HG02798 (cell line): ENCODE measurements around the gene CATSPERZ.
"Not testable (repeated sequence)": the region's sequence is repeated elsewhere in the genome, so short reads cannot be mapped to it uniquely, and the experiment has no call there.

Experiments
- ATAC-seq: cut with Tn5 transposase; IDR thresholded peaks from one replicate; pipeline ENCODE4 v1.9.1; 2021; ENCODE audit warnings: mild to moderate bottlenecking; ENCODE audit not compliant: unreplicated experiment, poor library complexity

CATSPERZ gene

GRCh38 chr11:64316672-64317324, 16.6 kb downstream of the CATSPERZ start:
- ATAC-seq: no peak

- ATAC-seq: peak; percentile 71
Measured at GRCh38 chr11:64317325-64317960, 17.3 kb downstream of the CATSPERZ start, which contains the start of gene TRMT112. Gene TRMT112 (minus strand): TSS chr11:64317559. CDS start chr11:64317526, 33 bp downstream.

GRCh38 chr11:64317961-64318765, 18.0 kb downstream of the CATSPERZ start, which contains the start of gene PRDX5:
Gene PRDX5 (plus strand): TSS chr11:64318121. CDS start chr11:64318216, 95 bp downstream.
- ATAC-seq: peak; percentile 84

GRCh38 chr11:64318766-64319761, 18.9 kb downstream of the CATSPERZ start:
- no peak for ATAC-seq

GRCh38 chr11:64320556-64320955, 20.4 kb downstream of the CATSPERZ start:
- no peak for ATAC-seq

GRCh38 chr11:64321026-64321425, 20.9 kb downstream of the CATSPERZ start:
- no peak for ATAC-seq

GRCh38 chr11:64321533-64321932, 21.4 kb downstream of the CATSPERZ start:
- no peak for ATAC-seq

GRCh38 chr11:64322925-64323260, 22.7 kb downstream of the CATSPERZ start:
- no peak for ATAC-seq

GRCh38 chr11:64323373-64323772, 23.2 kb downstream of the CATSPERZ start:
- ATAC-seq: no peak

GRCh38 chr11:64323984-64324383, 23.8 kb downstream of the CATSPERZ start:
- not testable (repeated sequence) for ATAC-seq

GRCh38 chr11:64324692-64325469, 24.7 kb downstream of the CATSPERZ start:
- no peak for ATAC-seq

GRCh38 chr11:64327375-64327774, 27.2 kb downstream of the CATSPERZ start:
- no peak for ATAC-seq

GRCh38 chr11:64327993-64328392, 27.8 kb downstream of the CATSPERZ start:
- no peak for ATAC-seq

GRCh38 chr11:64330888-64331287, 30.7 kb downstream of the CATSPERZ start:
- no peak for ATAC-seq

- ATAC-seq: peak; percentile 62
Measured at GRCh38 chr11:64331569-64332371, 31.6 kb downstream of the CATSPERZ start.

GRCh38 chr11:64333556-64333955, 33.4 kb downstream of the CATSPERZ start:
- ATAC-seq: no peak

GRCh38 chr11:64334764-64335735, 34.9 kb downstream of the CATSPERZ start:
- ATAC-seq: peak; percentile 67
